Uterus (tissue), 2 donors: ENCODE measurements around the gene PROC.

Experiments used
- POLR2A ChIP-seq, 2 donors: fragments of 450-650 bp; IDR thresholded peaks; one replicate each; pipeline ENCODE4 v1.6.1; 2016; ENCODE audit warnings: antibody characterized with exemption in 2 of 2, mild to moderate bottlenecking in 1 of 2, moderate library complexity in 1 of 2
- TF ChIP-seq, protein P1 (sequence below), 4 experiments: fragments of 200-600 bp in 2 of 4; fragments of 450-650 bp in 2 of 4; sonication (generic) in 2 of 4; IDR thresholded peaks; one replicate each; pipeline ENCODE4 v1.5.1; 2016 to 2019; ENCODE audit warnings: antibody characterized with exemption in 4 of 4, mild to moderate bottlenecking in 2 of 4, moderate library complexity in 1 of 4

DNA sequence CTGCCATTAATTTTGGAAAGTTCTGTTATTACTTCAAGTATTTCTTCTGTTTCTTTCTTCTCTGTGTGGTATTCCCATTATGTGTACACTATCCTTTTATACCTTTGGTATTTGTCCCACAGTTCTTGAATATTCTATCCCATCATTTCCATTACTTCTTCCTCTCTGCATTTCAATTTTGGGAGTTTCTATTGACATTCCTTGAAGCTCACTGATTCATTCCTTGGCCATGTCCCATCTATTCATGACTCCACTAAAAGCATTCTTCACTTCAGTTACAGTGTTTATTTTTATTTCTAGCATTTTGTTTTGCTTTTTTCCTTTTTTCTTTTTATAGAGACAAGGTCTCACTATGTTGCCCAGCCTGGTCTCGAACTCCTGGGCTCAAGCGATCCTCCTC lies 30.3 kb downstream of the PROC start:
- TF ChIP-seq, protein P1, sequence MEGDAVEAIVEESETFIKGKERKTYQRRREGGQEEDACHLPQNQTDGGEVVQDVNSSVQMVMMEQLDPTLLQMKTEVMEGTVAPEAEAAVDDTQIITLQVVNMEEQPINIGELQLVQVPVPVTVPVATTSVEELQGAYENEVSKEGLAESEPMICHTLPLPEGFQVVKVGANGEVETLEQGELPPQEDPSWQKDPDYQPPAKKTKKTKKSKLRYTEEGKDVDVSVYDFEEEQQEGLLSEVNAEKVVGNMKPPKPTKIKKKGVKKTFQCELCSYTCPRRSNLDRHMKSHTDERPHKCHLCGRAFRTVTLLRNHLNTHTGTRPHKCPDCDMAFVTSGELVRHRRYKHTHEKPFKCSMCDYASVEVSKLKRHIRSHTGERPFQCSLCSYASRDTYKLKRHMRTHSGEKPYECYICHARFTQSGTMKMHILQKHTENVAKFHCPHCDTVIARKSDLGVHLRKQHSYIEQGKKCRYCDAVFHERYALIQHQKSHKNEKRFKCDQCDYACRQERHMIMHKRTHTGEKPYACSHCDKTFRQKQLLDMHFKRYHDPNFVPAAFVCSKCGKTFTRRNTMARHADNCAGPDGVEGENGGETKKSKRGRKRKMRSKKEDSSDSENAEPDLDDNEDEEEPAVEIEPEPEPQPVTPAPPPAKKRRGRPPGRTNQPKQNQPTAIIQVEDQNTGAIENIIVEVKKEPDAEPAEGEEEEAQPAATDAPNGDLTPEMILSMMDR (IDR thresholded peaks at IDR 0.05), result no peak
- no peak for TF ChIP-seq POLR2A (IDR thresholded peaks at IDR 0.05)
